ENCODE data around the gene DNER.
"Not testable (repeated sequence)": the region's sequence is repeated elsewhere in the genome, so short reads cannot be mapped to it uniquely, and the experiment has no call there.

Gene DNER, protein sequence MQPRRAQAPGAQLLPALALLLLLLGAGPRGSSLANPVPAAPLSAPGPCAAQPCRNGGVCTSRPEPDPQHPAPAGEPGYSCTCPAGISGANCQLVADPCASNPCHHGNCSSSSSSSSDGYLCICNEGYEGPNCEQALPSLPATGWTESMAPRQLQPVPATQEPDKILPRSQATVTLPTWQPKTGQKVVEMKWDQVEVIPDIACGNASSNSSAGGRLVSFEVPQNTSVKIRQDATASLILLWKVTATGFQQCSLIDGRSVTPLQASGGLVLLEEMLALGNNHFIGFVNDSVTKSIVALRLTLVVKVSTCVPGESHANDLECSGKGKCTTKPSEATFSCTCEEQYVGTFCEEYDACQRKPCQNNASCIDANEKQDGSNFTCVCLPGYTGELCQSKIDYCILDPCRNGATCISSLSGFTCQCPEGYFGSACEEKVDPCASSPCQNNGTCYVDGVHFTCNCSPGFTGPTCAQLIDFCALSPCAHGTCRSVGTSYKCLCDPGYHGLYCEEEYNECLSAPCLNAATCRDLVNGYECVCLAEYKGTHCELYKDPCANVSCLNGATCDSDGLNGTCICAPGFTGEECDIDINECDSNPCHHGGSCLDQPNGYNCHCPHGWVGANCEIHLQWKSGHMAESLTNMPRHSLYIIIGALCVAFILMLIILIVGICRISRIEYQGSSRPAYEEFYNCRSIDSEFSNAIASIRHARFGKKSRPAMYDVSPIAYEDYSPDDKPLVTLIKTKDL

DNA sequence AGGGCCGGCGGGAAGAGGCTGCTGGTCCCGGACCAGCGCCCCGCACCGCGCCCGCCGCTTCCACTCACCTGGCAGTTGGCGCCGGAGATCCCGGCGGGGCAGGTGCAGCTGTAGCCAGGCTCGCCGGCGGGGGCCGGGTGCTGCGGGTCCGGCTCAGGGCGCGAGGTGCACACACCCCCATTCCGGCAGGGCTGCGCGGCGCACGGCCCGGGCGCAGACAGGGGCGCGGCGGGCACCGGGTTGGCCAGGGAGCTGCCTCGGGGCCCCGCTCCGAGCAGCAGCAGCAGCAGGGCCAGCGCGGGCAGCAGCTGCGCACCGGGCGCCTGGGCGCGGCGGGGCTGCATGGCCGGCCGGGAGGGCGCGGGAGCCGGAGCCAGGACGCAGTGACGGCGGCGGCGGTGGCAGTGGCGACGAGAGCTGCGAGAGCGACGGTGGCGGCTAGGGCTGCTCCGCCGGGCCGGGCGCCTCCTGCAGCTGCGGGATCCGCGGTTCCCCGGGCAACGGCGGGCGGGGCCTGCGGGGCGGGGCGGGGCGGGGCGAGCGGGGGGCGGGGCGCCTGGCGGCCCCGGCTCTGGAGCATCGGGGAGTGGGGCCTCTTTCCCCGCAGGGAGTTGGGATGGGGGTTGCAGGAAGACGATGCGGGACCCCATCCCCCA is at the start of gene DNER:
TSS of gene DNER (minus strand) at position 476 of the 656 bp plus-strand sequence. CDS start at position 344, 132 bp downstream.
- DNase-seq: peak; percentile 45 to 52

DNA sequence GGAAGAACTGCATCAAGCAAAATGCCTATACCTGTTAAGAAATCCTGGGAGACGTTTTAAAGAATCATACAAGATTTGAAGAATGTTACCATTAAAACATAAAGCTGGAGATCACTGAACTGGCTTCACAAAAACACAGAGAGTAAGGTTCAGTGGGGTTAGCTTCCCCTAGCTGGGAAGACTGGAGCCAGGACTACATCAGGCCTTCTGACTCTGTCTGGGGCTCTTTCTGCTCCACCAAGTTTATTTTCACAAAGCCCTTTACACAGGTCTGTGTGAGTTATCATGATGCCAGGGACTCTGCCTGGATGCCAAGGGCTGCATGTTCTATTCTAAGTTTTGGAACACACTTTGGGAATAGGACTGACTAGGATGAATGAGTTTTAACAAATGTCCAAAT is 47.3 kb upstream of the DNER start:
- no peak for DNase-seq

DNA sequence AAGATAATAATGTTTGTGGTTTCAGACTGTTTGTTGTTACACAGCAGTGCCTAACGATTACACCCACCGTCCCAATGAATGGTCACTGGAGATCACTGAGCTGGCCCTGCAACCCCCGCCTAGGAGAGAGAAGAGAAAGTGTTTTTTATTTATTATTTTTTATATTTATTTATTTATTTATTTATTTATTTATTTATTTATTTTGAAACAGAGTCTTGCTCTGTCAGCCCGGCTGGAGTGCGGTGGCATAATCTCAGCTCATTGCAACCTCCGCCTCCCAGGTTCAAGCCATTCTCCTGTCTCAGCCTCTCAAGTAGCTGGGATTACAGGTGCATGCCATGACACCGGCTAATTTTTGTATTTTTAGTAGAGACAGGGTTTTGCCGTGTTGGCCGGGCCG is 43.1 kb upstream of the DNER start:
- DNase-seq: not testable (repeated sequence)

DNA sequence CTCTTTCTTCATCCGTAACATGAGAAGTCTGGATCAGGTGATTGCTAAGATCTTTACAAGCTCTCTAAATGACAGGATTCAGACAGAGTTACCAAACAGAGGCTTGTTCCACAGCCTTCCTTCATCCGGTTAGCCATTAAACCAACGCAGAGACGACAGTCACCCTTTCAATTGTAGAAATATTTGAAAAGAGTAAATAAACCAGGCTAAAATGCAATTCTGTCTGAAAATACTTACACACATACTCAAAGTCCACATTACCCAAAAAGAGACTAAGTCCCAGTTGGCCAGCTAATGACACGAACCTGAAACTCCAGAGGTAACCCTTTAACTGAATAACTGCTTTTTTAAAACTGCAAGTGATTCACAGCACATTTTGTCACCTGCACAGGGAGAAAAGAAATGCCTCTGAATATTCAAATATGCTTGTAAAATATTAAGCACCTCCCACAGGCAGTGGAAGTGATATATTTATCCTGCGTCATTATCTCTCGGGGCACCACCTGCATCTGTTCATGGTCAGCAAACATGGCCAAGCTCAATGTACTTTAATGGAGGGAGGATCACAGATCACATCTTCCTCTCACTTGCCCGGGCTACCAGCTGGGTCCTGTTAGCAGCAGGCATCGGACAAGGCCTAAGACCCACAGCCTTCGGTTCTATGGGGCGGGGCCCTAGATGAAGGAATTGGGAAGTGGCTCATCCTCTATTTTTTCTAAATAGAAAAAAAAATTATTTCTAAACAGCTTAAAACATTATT is 38.8 kb upstream of the DNER start:
- DNase-seq: no peak

DNA sequence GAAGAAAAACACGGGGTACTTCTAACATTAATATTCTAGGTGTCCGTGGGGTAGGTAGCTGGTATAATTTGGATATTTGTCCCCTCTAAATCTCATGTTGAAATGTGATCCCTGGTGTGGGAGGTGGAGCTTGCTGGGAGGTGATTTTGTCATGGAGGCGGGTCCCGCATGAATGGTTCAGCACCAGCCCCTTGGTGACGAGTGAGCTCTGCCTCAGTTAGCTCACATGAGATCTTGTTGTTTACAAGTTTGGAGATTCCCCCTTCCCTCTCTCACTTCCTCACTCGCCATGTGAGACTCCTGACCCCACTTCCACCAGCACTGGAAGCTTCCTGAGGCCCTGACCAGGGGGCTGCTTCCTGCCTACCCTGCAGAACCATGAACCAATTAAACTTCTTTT is 35.4 kb upstream of the DNER start:
- no peak for DNase-seq

DNA sequence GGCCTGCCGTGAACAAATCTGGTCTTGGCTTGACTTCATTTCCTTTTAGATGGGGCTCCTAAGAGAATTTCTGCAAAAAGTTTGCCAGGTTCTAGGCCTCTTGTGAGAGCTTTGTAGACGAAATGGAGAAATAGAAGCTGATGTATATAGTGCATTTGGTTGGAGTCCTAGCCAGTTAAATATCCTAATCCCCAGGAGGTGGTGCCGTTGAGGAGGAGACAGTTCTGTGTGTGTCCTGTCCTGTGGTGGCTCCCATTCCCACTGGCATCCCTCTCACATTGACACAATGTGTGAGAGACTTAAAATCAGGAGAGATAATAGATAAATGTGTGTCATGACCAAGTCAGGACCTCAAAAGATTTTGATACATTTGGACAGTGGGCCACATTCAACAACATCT is 34.6 kb upstream of the DNER start:
- DNase-seq: no peak

DNA sequence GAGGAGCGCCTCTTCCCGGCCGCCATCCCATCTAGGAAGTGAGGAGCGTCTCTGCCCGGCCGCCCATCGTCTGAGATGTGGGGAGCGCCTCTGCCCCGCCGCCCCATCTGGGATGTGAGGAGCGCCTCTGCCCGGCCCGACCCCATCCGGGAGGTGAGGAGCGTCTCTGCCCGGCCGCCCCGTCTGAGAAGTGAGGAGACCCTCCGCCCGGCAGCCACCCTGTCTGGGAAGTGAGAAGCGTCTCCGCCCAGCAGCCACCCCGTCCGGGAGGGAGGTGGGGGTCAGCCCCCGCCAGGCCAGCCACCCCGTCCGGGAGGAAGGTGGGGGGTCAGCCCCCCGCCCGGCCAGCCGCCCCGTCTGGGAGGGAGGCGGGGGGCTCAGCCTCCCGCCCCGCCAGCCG is 28.3 kb upstream of the DNER start:
- DNase-seq: not testable (repeated sequence)

DNA sequence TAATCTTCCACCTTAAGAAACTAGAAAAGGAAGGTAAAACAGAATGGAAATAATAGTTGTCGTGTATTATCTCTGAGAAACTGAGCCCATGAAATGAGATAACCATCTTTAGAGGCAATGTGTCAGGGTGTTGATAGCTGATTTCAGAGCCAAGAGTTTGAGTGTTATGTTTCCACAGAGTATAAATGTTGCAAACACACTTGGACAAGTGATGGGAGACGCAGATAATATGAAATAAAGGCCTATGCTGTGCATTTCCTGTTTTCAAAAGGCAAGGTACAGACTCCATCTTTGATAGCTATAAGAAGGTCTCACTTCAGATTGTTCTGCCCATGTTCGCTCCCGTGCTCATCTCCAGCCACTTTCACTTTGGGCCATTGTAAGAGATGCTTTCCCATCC is 25.9 kb upstream of the DNER start:
- DNase-seq: no peak

DNA sequence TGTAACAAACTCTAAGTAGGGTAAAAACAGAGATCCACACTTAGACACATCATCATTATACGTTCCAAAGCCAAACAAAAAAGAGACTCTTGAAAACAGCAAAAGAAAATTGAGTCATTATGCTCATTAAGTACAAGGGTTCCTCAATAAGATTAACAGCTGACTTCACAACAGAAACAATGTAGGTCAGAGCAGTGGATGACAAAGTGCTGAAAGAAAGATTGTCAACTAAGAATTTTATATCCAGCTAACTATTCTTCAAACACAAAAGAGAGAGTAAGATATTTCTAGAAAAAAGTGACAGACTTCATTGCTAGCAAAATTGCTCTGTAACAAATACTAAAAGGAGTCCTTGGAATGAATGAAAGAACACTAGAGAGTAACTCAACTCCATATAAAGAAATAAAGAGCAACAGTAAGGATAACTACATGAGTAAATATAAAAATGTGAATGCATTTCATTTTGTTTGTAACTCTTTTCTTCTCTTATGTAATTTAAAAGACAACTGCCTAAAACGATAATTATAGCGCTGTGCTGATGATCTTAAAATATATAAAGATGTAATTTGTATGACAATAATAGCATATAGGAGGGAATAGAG is 23.8 kb upstream of the DNER start:
- no peak for DNase-seq

DNA sequence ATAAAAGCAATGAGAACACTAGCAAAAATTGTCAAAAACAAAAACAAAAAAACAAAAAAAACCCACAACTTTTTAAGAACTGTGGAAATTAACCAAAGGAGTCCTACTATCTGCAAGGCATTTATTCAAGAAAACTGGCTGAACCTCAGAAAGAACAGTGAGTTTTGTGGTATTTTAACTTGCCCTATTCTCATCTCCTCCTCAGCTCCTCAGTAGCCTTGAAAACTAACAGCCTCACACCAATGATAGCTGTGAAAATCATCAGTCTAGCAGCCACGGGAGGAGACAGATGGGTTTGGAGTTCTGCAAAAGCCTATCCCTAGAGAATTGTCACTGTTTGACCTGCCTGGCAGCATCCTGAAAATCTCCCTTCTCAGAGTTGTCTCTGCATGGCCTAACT is 20.1 kb upstream of the DNER start:
- no peak for DNase-seq

DNA sequence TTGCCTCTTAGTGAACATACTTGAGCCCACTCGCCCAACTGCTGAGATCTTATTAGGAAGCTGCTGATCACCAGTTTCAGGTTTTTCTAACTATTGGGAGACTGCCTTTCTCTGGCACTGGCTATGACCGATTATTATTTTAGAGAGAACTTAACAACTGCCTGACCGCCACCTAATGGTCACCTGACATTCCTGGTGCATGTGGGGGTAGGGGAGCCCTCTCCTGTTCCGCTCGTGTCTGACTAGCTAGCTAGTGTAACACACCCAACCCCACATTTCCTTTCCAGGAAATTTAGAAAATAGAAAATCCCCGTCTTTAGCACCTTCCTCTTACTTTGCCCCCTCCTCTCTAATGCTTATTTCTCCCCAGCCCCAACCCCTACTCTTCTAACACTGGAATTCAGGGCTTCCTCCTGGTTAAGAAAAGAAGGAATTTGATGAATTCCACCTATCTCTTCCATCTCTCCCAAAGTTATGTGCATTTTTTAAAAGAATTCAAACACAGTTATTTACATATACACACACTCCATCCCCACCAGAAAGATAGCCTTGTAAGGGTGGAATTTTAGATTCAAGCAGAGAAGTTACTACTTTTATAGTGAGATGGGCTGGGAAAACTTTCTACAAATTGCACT is 19.4 kb upstream of the DNER start:
- no peak for DNase-seq

DNA sequence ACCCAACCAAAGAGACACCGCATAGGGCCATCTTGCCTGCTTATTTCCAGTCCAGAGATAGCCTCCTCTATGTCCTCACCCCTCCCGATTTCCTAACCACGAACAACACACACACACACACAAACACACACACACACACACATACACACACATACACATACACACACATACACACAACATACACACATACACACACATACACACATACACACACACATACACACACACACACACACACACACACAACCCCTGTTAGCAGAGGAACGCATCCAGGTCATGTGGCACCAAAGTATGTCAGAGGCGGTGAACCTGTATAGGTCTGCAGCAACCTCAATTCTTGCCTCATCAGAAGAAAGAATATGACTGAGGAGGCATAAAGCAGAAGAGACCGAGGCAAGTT is 18.5 kb upstream of the DNER start:
- no peak for DNase-seq

DNA sequence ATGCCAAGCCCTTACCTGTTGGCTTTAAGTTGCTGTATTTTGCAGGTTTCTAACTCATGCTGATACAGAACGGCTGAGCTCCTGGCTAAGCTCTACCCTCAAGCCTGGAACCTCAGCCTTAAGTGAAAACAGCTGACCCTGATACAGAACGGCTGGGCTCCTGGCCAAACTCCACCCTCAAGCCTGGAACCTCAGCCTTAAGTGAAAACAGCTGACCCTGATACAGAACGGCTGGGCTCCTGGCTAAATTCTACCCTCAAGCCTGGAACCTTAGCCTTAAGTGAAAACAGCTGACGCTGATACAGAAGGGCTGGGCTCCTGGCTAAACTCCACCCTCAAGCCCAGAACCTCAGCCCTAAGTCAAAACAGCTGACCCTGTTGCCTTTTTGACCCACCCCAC is 17.6 kb upstream of the DNER start:
- DNase-seq: no peak

DNA sequence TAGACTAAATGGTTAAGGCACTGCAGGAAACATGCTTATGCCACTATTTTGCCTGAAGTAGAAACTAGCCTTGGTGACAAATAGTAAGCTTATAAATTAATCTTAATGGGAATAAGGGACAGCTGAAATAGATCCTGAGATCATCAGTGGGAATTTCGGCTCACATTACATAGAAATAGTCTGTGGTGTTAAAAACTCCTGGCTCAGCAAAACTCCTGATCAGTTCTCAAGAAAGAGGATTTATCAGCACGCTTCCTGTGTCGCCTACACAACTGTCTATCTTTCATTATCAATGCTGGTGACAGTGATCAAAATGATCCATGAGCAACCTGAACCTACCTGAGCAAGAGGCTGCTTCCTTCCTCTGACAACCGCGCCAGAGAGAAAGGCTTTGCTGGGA is 17.0 kb upstream of the DNER start:
- no peak for DNase-seq

DNA sequence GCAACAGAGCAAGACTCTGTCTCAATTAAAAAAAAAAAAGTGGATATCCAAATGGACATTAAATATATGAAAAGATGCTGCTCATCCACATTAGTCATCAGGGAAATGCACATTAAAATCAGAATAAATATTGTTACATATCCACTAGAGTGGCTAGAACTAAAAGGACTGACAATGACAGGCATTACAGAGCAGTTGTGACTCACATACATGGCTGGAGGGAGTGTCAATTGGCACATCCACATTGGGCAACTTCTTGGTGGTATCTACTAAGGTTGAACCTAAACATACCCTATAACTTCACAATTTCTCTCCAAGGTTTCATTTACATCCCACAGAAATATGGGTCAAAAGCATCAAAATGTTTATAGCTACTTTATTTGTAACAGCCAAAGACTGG is 14.0 kb upstream of the DNER start:
- no peak for DNase-seq

DNA sequence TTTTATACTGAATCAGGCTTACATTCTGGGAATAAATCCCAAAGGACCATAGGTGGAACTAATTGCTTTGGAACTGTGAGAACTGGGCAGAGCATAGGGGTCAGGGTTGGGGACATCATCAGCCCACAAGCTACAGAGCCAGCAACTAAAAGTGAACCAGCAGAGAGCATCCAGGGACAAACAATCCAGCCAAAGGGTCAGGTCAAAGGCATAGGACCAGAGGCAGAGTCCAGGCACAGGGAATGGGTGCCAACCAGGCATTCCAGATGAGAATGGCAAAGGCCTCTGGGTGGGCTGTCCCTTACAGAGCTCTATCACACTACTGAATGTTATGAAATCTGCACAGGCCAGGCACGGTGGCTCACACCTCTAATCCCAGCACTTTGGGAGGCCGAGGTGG is 12.3 kb upstream of the DNER start:
- no peak for DNase-seq

DNA sequence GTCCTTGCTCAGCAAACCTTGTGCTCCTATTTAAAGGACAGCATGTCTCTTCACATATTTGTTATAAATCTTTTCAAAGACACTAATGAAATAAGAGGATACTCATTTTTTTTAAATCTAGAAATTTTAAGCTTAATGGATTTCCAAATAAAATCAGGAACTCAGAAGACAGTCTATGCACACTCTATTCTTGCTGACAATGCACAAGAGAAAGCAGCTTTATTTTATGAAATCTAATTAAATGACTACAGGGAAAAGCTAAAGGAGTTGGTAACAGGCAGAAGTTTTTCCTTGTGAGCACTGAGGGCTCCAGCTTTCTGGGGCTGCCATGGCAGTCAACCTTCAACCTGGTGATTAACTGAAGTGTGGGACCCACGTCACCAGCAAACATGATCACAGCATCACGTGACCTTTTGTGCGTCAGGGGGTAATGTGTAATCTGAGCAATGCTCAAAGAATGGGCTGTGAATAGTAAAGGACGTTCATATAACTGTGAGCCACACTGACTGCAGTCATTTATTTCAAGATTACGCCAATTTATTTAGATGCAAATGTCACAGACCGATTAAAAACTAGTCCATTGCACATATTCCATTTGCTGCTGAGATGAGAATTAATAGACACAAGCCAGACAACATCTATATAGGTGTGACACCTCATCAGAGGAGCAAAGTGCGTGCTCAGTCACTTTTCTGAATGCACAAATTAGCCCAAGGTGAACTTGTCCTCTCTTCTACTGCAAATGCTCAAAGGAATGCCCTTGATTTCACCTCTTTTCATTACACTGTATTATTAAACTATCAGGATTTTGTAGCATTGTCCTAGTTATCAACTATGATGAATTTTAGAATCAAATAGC is 11.6 kb upstream of the DNER start:
- DNase-seq: no peak

DNA sequence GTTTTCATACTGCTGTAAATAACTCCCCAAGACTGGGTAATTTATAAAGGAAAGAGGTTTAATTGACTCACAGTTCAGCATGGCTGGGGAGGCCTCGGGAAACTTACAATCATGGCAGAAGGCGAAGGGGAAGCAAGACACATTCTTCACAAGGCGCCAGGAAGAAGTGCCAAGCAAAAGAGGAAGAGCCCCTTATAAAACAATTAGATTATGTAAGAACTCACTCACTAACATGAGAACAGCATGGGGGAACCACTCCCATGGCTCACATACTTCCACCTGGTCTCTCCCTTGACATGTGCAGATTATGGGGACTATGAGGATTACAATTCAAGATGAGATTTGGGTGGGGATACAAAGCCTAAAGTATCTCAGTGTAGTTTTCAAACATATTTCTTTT is 8.8 kb upstream of the DNER start:
- DNase-seq: not testable (repeated sequence)

DNA sequence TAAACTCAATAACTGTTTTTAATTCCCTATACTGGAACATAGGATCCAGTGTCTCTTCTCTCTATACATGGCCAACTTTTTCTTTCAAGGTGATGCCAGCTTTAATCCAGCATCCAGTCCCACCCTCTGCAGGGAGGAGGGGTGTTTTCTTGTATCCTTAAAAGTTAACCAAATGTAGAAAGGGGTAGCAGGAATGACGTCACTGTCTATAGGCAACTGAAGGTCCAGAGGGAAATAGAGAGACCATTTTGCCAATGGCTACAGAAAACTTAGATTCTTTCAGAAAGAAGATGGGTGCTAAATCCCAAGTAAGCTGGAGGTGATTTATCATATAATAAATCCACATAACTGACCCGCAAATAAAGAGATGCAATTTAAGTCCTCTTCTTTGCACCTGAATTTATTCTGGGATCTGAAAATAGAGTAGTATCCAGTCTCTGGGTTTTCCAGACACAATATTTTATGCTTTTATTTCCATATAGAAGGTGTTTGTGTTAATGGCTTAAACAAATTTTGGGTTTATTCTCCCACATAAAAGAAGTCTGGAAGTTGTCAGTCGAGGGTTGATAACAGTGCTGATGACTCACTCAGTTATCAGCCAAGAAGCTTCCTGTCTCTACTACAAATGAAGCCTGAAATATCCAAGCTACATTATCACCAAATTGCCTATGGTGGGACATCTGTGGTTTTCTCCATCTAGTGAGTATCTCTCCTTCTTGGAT is 5.7 kb upstream of the DNER start:
- no peak for DNase-seq

DNA sequence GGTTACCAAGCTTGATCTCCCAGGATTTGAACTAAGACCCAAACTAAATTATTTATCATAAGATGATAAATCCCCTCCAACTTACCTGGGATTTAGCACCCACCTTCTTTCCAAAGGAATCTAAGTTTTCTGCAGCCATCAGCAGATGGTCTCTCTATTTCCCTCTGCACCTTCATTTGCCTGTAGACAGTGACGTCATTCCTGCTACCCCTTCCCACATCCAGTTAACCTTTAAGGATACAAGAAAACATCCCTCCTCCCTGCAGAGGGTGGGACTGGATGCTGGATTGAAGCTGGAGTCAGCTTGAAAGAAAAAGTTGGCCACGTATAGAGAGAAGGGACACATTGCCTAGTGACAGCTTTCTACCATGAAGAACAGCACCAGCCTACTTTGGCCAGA is 3.7 kb upstream of the DNER start:
- DNase-seq: no peak

Data from stimulated activated CD4-positive, alpha-beta T cell treated with anti-CD3 and anti-CD28 coated beads, Interleukin-2, amount 100 ng/mL, for 48 hours (primary cell).